HepG2 (cell line): ENCODE data around the gene GDAP1L1. TPM values are rescaled to one million over a fixed set of nuclear protein-coding genes. Genes with fewer than 3 reads are reported as not detected.
A peak's percentile ranks its signal among the peaks of the same experiment; 100 is the strongest.

Experiments
- ESRRA ChIP-seq: sonication (generic); formaldehyde crosslinking; IDR thresholded peaks from 2 replicates; pipeline ENCODE4 v1.5.1; 2020; ENCODE audit warnings: mild to moderate bottlenecking, low read depth, missing genetic modification reagents
- IKZF1 ChIP-seq: fragments of 450-650 bp; IDR thresholded peaks from 2 replicates; pipeline ENCODE4 v1.7.1; 2016
- IKZF5 ChIP-seq: IDR thresholded peaks from 2 replicates; pipeline ENCODE4 v1.6.1; 2018; ENCODE audit warnings: missing genetic modification reagents, mild to moderate bottlenecking, missing compliant biosample characterization
- PAWR ChIP-seq: sonication (generic); formaldehyde crosslinking; IDR thresholded peaks from 2 replicates; pipeline ENCODE4 v1.4.0; 2020; ENCODE audit warnings: missing genetic modification reagents, mild to moderate bottlenecking, borderline replicate concordance
- TFAP4 ChIP-seq: sonication (generic); IDR thresholded peaks from 2 replicates; pipeline ENCODE4 v1.6.1; 2016; ENCODE audit warnings: low read depth, borderline replicate concordance
- ZBTB37 ChIP-seq: sonication (generic); formaldehyde crosslinking; IDR thresholded peaks from 2 replicates; pipeline ENCODE4 v1.4.0; 2020; ENCODE audit warnings: mild to moderate bottlenecking, missing genetic modification reagents
- ZNF17 ChIP-seq: sonication (generic); formaldehyde crosslinking; IDR thresholded peaks from 2 replicates; pipeline ENCODE4 v1.5.0; 2020; ENCODE audit warnings: mild to moderate bottlenecking, missing genetic modification reagents
- ZNF33B ChIP-seq: sonication (generic); formaldehyde crosslinking; IDR thresholded peaks from 2 replicates; pipeline ENCODE4 v1.5.1; 2020; ENCODE audit warnings: mild to moderate bottlenecking, missing genetic modification reagents
- ZNF407 ChIP-seq: sonication (generic); formaldehyde crosslinking; IDR thresholded peaks from one replicate; pipeline ENCODE4 v1.5.1; 2020; ENCODE audit warnings: mild to moderate bottlenecking, missing genetic modification reagents; ENCODE audit errors: not compliant biosample characterization
- ZNF614 ChIP-seq: IDR thresholded peaks from 2 replicates; pipeline ENCODE4 v1.6.1; 2018; ENCODE audit warnings: missing biosample characterization, missing genetic modification reagents, inconsistent platforms, borderline replicate concordance
- polyA plus RNA-seq, 8 experiments: library from polyadenylated mRNA; depleted of rRNA in 3 of 8; stranded (reverse) in 7 of 8; unstranded in 1 of 8; fragments of >200 nt; fragmentation: Illumina TruSeq in 4 of 8; extraction: Trizol in 4 of 8; gene quantifications; 2 replicates each; pipeline versions ENCODE4 v1.2.1 to v1.2.3, GENCODE V29; 2011 to 2016; ENCODE audit warnings: low read depth in 4 of 8, missing spikeins in 1 of 8, mixed read lengths in 1 of 8; ENCODE audit not compliant: insufficient read depth in 1 of 8
- total RNA-seq, 5 experiments: library from RNA; depleted of rRNA; stranded (reverse); fragments of >200 nt; fragmentation: Illumina TruSeq; extraction: Trizol; gene quantifications; 2 replicates each; pipeline ENCODE4 v1.2.3, GENCODE V29; 2016; ENCODE audit warnings: low read depth in 1 of 5
- TF ChIP-seq, protein P1 (sequence below), 2 experiments: sonication (generic) in 1 of 2; formaldehyde crosslinking in 1 of 2; IDR thresholded peaks; 2 replicates each; pipeline versions ENCODE4 v1.5.1 to v1.6.1; 2011 to 2020; ENCODE audit warnings: borderline replicate concordance in 1 of 2, low read depth in 1 of 2, low read length in 1 of 2, mild to moderate bottlenecking in 1 of 2, missing genetic modification reagents in 1 of 2, moderate library complexity in 1 of 2
- TF ChIP-seq, protein P2 (sequence below): sonication (generic); formaldehyde crosslinking; IDR thresholded peaks from 2 replicates; pipeline ENCODE4 v1.4.0; 2020; ENCODE audit warnings: missing genetic modification reagents, low read depth, mild to moderate bottlenecking, borderline replicate concordance

GDAP1L1 gene
- total and polyA plus RNA-seq, 2 of the 13 experiments (the other 11 are each of a cell fraction or from before 2014, with no cell fraction given): 0.04 TPM; not detected in 1

DNA sequence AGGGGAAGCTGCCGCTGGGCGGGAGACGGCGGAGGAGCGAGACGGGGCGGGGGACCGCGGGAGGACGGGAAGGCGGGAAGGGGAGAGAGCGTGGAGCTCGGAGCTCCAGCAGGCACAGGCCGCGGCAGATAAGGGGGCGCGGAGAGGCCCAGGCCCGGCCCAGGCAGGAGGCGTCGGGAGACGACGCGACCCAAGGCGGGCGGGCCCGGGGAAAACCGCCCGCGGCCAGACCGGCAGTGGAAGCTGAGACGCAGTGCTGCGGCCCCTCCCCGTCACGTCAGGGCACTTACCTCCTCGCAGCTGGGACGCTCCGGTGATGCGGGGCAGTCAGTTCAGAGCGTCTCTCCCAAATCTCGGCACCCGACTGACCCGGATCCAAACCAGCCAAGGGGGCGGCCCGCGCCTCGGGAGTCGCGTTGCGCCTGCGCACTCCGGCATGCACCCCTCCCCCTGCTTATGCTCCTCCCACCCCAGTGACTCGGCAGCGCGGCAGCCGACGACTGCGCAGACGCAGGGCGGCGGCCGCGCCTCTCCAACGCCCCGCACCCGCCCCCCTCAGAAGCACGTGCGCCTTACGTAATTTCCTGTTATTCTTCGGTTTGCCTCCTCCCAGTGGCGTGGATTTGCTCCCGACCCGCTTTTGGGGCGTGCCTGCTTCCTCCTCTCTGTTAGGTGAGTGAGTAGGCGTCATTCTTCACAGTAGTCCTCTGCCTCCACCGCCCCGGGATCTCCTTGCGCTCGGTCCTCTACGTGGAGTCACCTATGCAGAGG, 36.5 kb upstream of the GDAP1L1 start, which contains the start of gene OSER1 (continued):
- TF ChIP-seq, protein P1, sequence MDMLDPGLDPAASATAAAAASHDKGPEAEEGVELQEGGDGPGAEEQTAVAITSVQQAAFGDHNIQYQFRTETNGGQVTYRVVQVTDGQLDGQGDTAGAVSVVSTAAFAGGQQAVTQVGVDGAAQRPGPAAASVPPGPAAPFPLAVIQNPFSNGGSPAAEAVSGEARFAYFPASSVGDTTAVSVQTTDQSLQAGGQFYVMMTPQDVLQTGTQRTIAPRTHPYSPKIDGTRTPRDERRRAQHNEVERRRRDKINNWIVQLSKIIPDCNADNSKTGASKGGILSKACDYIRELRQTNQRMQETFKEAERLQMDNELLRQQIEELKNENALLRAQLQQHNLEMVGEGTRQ (IDR thresholded peaks at IDR 0.05; ENCODE audit: low read depth, low read length): peak; percentile 87
- TF ChIP-seq, protein P1 (CRISPR knock-in tag; IDR thresholded peaks at IDR 0.05; ENCODE audit: borderline replicate concordance): peak; percentile 94; the same call in 1 of the 2 replicates
- TF ChIP-seq ESRRA (CRISPR knock-in tag) (no peak; the same call in 1 of the 2 replicates), PAWR (CRISPR knock-in tag) (peak; percentile 73; the same call in 1 of the 2 replicates), ZNF33B (CRISPR knock-in tag) (no peak), IKZF1 (no peak), TFAP4 (peak; percentile 79; the same call in 1 of the 2 replicates), ZNF17 (CRISPR knock-in tag) (no peak), ZNF407 (CRISPR knock-in tag) (peak; percentile 17), ZNF614 (CRISPR knock-in tag) (peak; percentile 83), IKZF5 (CRISPR knock-in tag) (peak; percentile 89), ZBTB37 (CRISPR knock-in tag) (no peak)
- TF ChIP-seq, protein P2, sequence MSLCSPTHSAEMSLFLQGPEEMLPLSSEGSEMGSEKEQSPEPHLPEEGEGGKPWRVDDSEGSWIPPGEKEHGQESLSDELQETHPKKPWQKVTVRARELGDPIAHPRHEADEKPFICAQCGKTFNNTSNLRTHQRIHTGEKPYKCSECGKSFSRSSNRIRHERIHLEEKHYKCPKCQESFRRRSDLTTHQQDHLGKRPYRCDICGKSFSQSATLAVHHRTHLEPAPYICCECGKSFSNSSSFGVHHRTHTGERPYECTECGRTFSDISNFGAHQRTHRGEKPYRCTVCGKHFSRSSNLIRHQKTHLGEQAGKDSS (CRISPR knock-in tag): no peak
